GM12872 (cell line): Measurements from ENCODE around the gene ZNF821.

Experiments used
- CTCF ChIP-seq: IDR thresholded peaks from 3 replicates; pipeline ENCODE4 v1.5.1; 2011; ENCODE audit warnings: low read depth, mild to moderate bottlenecking, low read length, moderate library complexity; ENCODE audit not compliant: insufficient read depth

The ZNF821 gene

GRCh38 chr16:71899171-71899570, 15.2 kb upstream of the ZNF821 start:
- TF ChIP-seq CTCF = no peak

GRCh38 chr16:71896764-71897368, 12.9 kb upstream of the ZNF821 start:
- TF ChIP-seq CTCF = no peak

GRCh38 chr16:71895679-71896365, 11.8 kb upstream of the ZNF821 start:
- TF ChIP-seq CTCF = no peak

- TF ChIP-seq CTCF = 0 out of 3 replicates have a peak, but pooled peaks have one; percentile 2
Observed at GRCh38 chr16:71894921-71895678, 11.1 kb upstream of the ZNF821 start, which contains the start of gene IST1. Gene IST1, plus strand, starts transcription at chr16:71895531. Its CDS starts 20,110 bp downstream, at chr16:71915641.

GRCh38 chr16:71894229-71894920, 10.4 kb upstream of the ZNF821 start:
- TF ChIP-seq CTCF = peak; percentile 24; the same call in 1 of the 3 replicates

GRCh38 chr16:71893888-71894228, 9.9 kb upstream of the ZNF821 start:
- no peak for TF ChIP-seq CTCF

- TF ChIP-seq CTCF = no peak
Observed at GRCh38 chr16:71889147-71889546, 5.2 kb upstream of the ZNF821 start.
